IMR-90 (cell line): ENCODE measurements around the gene NHEJ1. TPM values are rescaled to one million over a fixed set of nuclear protein-coding genes. Genes with fewer than 3 reads are reported as not detected.
A peak's percentile ranks its signal among the peaks of the same experiment; 100 is the strongest.

ENCODE experiments used
- NFE2L2 ChIP-seq: fragments of 150-350 bp; IDR thresholded peaks from 2 replicates; pipeline ENCODE4 v1.6.1; 2016; ENCODE audit warnings: low read depth, mild to moderate bottlenecking, low read length
- polyA plus RNA-seq, 3 experiments: library from polyadenylated mRNA; depleted of rRNA; stranded (reverse); fragments of >200 nt; gene quantifications; 2 replicates each; pipeline ENCODE4 v1.2.3, GENCODE V29; 2012; ENCODE audit warnings: low replicate concordance in 1 of 3
- total RNA-seq: library from RNA; depleted of rRNA; stranded (reverse); fragments of >200 nt; gene quantifications from 2 replicates; pipeline ENCODE4 v1.2.3, GENCODE V29; 2012
- TF ChIP-seq, protein P1 (sequence below): fragments of 150-350 bp; IDR thresholded peaks from 2 replicates; pipeline ENCODE4 v1.6.1; 2017; ENCODE audit warnings: mild to moderate bottlenecking, antibody characterized with exemption, low read length, low read depth

The NHEJ1 gene
- total and polyA plus RNA-seq, 2 of the 4 experiments (the other 2 are of a cell fraction) = 12.5 to 23.1 TPM

DNA sequence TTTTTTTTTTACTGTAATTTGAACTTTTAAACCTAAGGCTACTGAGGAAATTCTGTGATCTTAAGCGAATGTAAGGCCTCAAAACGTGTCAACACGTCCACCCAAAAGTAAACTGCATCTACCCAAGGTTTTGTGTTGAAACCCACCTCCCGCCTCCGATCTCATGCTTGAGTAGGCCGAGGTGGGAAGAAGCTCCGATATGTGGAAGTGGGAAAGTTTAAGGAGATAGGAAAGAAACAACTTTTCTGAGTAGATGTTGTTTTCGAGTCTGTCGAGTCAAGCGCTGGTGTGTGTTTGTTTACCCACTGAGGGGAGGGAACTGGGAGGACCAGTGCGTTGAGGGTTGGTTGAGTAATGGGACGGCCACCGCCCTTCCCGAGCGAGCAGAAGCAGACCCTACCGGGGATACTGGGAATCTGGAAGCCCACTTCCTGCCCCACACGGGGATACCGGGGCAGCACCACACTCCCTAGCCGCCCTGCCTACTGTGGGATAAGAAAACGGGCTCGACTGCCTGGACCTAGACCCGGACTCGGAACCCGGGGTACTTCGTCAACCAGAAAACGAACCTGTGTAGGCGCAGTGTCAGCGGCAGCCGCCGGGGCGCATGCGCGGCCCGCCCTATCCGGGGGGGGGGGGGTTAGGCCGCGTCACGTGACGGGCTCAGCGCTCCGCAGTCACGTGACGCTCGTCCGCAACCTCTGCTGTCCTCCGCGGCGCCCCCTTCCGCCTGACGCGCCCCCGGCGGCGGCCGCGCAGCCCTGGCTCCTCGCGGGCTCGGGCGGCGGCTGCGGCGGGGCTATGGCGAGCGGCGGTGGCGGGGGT, 17.1 kb upstream of the NHEJ1 start, which contains the start of gene RETREG2 (continued):
- no peak for TF ChIP-seq NFE2L2
- TF ChIP-seq, protein P1, sequence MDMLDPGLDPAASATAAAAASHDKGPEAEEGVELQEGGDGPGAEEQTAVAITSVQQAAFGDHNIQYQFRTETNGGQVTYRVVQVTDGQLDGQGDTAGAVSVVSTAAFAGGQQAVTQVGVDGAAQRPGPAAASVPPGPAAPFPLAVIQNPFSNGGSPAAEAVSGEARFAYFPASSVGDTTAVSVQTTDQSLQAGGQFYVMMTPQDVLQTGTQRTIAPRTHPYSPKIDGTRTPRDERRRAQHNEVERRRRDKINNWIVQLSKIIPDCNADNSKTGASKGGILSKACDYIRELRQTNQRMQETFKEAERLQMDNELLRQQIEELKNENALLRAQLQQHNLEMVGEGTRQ = peak; percentile 100
